CD4-positive, alpha-beta T cell treated with Interleukin-1 beta for 1 hour (primary cell): ENCODE measurements around the gene DSE.

Experiments used
- DNase-seq, 2 donors: peaks; one replicate each; pipeline ENCODE4 v3.0.0-alpha.2; 2020 to 2022

Gene DSE

DNA sequence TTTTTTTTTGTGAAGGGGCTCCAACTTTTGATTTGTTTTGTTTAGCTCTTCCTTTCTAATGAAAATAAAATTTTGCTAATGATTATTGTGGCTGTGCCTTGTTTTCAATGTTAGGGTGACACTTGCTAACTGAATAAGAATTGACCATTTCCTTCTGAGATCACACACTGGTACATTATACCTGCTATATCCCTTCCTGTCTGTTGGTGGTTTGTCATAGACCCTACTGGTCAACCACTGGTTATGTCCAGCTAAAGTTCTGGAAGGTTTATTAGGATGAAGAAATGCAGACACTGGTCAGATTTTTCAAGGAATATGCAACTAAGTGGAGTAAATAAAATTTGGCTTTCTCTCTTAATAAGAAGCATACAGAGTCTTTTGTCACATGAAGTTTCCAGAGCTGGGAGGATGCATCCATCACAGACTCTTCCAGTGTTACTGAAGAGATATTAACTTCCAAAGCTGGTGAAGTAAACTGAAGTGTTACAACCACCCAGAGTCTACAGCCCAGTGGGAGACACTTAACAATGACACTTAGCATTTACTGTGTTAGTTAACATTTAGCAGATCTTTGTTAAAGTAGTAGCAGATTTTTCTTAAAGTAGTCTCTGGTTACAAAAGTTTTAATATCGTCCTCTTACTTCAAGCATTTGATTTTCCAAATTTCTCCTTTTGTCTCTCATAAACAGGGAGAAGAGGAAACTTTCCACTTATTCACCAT lies 121.0 kb downstream of the DSE start:
- DNase-seq: no peak

DNA sequence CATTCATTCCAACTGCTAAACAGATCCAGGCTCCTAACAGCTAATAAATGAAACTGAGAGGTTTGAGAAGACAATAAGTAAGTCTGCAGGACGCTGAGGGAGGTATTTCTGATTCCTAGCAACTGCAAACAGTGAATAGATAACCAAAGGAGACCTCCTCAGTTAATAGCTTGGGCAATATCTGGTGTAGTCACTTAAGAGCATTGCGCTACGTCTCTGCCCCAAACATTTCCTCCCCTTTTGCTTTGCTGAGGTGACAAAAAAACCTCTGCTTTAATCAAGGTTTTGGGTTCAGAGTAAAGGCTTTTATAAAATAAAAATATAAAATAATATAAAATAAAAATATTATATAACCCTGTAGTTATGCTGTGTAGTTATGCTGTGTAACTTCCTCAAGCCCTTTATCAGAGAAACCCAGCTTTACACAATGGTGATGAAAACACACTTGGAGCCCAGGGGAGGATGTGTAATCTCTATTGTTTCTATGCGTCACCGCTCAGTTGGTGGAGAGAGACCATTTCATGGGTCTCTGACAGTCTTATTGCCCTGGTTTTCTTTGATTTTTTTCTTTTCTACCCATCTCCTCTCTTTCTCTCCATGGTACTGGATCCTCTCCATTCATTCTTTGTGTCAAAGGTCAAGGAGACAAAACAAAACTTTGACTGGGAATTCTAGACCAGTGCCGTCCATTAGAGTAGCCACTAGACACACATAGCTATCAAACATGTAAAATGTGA lies 121.8 kb downstream of the DSE start:
- no peak for DNase-seq
